LNCAP (cell line): ENCODE results near the gene PPIC.
A peak's percentile ranks its signal among the peaks of the same experiment; 100 is the strongest.

Experiments
- TF ChIP-seq, protein P1 (sequence below): fragments of 450-650 bp; IDR thresholded peaks from 2 replicates; pipeline ENCODE4 v1.5.1; 2017; ENCODE audit warnings: mild to moderate bottlenecking

Gene PPIC

DNA sequence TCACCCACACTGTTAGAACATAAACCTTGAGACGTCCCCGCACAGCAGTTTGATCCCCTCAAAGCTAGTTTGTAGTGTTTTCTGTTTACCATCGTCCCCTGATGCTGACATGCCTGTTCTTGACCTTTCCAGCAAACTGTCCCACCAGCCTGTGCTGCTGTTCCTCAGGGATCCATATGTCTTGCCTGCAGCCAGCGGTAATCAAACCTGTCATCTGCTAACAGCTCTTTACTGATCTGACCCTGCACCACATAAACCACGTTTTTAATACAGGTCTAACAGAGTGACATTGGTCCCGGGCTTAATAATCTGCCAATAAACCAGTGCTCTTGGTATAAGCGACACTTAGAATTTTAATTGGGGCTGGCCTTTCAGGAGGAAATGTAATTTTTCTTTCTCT, 34.7 kb downstream of the PPIC start:
- TF ChIP-seq, protein P1, sequence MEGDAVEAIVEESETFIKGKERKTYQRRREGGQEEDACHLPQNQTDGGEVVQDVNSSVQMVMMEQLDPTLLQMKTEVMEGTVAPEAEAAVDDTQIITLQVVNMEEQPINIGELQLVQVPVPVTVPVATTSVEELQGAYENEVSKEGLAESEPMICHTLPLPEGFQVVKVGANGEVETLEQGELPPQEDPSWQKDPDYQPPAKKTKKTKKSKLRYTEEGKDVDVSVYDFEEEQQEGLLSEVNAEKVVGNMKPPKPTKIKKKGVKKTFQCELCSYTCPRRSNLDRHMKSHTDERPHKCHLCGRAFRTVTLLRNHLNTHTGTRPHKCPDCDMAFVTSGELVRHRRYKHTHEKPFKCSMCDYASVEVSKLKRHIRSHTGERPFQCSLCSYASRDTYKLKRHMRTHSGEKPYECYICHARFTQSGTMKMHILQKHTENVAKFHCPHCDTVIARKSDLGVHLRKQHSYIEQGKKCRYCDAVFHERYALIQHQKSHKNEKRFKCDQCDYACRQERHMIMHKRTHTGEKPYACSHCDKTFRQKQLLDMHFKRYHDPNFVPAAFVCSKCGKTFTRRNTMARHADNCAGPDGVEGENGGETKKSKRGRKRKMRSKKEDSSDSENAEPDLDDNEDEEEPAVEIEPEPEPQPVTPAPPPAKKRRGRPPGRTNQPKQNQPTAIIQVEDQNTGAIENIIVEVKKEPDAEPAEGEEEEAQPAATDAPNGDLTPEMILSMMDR = no peak

DNA sequence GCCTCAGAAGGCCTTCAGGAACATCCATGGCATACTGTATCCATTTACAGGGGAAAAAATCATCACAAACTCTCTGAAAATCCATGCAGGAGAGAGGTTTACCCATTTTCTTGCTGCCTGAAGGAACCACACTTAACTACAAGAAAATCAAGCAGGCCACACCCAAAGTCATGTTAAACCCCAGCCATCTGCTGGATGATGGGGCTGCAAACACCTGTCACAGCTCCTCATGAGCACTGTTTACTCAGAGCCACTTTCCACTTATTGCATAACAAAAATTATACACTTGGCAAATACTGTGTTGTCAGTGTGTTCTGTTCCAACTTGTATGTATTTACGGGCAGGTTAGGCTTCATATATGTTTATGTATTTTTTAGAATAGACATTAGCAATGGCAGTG, 35.8 kb downstream of the PPIC start:
- TF ChIP-seq, protein P1 = no peak

DNA sequence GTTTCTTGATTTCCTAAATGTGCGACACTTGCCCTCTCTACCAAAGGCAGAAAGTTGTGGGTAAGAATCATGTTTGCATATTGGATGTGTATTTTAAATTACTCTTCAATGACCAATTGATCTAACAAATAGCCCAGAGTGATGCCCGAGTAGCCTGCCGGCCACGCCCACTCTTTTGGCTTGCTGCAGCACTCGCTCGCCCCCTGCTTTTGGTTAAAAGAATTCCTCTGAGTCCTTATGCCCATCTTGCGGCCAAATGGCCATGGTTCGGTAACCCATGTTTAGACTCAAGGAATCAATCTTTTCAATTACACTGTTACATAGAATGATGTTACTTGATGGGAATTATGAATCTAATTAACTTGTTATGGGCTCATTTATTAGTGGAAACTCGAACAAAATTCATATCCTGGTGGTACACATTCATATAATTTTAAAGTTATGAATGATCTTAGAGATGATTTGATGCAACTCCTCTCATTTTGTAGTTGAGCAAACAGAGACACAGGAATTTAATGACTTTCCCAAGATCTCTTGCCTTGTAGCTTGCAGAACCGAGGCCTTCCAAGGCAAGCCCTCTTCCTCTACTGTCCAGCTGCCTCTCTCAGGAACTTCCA, 36.5 kb downstream of the PPIC start:
- TF ChIP-seq, protein P1 = peak; percentile 78

DNA sequence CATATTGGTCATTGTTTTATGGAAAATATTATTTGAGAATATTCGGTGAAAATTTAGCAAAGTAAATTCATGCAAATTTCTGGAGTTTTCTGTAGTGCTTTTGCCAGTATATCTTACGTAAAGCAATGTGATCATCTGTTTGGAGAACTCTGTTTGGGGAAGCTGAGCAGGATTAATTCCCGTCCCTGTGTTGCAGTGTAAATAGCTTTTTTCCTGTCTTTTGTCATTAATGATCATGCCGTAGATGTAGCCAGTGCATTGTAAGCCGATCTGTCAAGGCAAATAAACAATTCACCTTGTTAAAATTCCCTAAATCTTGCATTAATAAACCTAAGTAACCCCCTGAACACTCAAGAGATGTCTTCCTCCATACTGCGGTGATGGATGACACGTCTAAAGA, 39.2 kb downstream of the PPIC start:
- TF ChIP-seq, protein P1 = no peak

DNA sequence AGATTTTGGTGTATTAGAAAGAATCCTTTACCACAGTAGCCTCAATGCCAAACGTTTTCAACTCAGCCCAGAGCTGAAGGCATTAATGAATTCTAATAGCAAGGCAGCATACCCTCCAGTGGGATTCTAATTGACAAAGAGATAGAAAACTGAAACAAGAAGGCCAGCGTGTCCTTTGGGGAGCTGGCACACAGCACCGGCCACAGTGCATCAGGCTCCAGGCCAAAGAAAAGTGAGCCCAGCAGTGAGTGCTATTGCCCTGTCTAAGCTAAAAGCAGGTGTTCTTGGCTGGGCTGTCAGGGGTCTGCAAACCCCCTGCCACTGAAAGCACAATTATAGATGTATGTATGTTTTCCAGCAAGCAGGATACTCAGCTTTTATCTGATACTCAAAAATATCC, 40.4 kb downstream of the PPIC start:
- TF ChIP-seq, protein P1 = no peak

DNA sequence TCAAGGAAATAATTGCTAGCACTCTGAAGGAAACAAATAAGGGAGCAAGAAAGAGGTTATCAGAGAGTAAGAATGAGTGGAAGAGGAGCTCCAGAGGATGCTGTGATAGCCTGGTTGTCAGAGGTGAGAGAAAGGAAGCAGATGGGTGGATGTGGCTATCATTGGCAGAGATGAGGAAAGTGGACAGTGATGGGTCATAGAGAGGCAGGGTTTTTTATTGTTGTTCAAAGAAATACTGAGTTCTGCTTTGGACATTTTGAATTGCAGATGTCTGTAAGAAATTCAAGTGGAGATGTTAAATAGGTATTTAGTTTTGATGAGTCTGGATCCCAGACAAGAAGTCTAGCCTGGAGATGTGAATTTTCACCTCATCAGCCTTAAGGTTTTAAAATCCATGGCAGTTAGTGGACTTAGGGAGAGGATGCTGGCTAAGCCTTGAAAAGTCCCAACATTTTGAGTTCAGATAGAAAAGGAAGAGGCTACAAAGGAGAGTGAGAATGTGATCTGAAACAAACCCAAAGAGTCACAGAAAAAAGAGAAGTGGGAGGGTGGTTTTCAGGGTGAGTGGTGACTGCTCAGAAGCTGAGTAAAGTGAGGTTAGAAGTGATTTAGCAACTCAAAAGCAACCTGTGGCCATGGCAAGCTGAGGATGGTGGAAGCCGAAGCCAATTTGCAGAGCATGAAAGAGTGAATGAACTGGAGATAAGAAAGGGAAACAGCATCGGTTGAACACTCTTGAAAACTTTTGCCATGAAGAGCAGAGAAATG, 50.4 kb downstream of the PPIC start:
- TF ChIP-seq, protein P1 = no peak

DNA sequence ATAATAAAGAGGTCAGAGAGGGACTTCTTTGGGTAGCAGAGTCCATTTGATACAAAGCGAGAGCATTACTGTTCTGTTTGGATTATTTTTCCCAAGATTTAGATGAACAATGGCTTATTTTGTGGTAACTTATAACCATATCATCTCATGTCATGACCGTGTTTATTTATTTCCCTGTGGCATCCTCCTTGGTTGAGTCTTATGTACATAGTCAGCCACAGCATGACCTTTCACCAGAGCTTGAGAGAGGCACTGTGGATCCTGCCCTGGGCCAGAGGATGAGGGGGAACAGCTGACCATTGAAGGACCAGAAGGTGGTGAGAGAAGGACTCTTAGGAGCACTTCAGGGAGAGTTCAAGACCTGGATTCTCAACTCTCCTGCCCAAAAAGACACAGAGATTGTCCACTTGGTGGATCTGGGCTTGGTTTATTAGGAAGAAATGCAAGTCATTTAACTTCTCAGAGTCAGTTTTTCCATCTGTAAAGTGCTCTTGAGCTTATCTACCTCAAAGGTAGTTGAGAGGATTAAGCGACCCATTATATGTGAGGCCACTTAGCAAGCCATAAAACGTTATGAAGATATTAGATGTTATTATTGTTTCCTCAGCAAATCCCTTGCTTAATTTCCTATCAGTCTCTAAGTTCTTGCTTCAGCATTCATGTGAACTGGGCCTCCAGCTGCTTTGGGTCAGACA, 51.4 kb downstream of the PPIC start:
- TF ChIP-seq, protein P1 = no peak
